NCI-H2107 (cell line): ENCODE data around the gene HIPK2.

Experiments used
- DNase-seq: peaks from one replicate; lab custom pipeline; 2025; lab: John Stamatoyannopoulos, UW

The HIPK2 gene

DNA sequence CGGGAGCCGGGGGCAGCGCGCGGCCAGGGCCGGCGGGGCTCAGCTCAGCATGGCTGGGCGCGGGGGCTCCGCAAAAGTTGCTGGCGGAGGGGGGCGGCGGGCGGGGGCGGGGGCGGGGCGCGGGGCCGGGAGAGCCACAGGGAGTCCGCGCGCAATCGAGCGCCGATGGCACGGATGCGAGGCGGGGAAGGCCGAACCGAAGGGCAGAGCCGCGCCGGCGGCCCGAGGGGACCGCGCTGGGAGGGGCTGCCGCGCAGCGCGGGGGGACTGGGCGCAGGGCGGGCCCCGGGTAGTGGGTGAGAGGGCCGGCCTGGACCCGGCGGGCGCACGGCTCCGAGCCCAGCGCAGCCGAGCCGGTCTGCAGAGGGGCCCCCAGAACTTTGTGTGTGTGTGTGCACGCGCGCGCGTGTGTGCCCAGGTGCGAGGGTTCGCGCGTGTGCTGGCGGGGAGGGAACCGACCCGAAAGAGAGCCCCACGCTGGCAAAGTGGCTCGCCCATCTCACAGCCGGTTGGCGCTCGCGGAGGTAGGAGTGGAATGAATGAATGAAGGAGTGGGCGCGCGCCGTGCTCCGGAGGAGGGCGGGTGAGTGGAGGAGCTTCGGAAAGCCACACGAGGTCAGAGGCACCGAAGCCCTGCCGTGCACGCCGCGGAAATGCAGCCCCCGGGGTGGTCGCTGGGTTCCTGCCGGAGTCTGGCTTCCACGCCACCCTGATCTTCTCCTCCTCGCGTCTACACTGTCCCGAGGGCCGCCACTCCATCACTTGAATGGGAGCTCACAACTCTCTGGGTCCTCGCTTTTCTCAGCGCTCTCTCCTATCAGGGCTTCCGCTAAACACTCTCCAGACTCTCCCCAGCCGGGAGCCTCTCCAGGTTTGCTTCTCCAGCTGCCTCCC, at the start of gene HIPK2:
TSS of gene HIPK2 (minus strand) at position 51 of the 894 bp plus-strand sequence. CDS start 375 bp downstream, outside the sequence.
- DNase-seq: peak; percentile 83

DNA sequence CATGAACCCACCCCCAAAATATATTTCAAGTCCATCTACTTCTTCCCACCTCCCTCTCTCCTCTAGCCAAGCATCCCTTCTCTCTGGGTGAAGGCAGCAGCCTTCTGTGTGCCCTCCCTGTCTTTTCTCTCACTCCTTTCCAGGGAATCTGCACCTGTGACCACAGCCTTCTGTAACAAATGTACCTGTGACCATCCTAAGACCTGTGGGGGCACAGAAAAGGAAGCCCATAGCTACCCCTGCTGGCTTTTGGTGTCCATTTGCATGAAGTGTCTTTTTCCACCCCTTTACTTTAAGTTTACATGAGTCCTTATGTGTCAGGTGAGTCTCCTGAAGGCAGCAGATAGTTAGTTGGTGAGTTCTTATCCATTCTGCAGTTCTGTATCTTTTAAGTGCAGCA, 49.2 kb upstream of the HIPK2 start:
- no peak for DNase-seq

DNA sequence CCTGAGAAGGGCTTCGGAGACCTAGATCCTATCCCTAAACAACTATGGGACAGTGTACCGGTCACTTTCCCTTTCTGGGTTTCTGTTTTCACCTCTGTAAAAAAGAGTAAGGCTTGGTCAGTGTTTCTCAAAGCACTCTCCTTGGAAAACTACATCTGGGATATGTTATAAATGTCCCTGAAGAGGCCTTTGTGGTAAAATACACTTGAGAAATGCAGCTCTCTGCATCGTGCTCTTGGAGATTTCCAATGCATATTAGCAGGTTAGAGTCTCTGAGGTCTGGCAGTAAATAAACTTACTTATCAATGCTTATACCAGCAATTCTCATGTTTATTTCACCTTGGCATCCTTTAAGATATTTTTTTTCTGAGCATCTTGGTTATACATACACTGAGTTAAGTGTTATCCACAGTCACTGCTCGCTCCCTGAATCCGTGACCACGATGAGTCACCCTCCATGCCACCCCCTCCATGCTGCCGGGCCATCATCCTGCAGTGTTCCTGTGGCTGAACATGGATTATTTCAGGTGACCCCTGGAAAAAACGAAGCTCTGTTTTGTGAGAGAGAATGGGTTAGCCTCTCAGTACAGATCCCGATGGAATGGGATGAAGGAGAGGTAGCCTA, 48.0 kb upstream of the HIPK2 start:
- DNase-seq: no peak

DNA sequence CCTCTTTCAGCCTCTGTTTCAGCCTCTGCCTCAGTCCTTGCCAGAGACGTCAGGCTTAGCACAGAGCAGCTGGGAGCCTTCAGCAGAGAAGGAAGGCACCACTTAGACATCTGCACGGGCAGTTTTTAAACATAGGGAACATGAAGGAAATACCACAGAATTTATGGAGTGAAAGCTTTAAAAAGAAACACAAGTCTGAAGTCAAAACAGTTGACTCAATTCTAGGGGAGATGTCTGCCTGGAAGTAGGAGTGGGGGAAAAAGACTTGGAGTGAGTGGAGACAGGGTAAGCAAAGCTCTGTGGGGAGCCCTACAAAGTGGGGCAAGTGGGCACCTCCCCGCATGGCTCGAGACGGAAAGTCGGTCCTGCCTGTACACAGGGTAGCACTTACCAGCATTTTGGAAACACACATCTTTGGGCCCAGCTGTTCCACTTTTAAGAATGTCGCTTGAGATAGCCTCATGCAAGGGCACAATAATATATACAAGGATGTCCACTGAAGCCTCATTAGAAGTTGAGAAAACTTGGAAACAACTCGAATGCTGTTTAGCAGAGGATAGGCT, 46.2 kb upstream of the HIPK2 start:
- no peak for DNase-seq

DNA sequence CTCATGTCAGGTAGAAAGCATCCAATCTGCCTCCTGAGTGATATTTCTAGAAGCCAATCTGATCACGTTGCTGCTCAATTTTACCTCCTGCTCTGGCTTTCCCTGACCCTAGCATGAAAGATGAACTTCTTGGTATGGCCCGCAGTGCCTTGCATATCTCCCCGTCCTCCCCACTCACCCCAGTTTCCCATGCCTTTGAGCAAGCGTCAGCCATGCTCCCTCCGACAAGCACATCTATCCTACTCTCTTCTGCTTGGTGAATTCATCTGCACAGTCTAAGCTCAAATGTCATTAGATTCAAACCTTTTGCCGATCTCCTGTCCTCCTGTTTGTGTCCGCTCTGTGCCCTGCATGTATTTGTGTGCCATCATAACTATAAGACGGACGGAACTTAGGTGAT, 45.1 kb upstream of the HIPK2 start:
- no peak for DNase-seq

DNA sequence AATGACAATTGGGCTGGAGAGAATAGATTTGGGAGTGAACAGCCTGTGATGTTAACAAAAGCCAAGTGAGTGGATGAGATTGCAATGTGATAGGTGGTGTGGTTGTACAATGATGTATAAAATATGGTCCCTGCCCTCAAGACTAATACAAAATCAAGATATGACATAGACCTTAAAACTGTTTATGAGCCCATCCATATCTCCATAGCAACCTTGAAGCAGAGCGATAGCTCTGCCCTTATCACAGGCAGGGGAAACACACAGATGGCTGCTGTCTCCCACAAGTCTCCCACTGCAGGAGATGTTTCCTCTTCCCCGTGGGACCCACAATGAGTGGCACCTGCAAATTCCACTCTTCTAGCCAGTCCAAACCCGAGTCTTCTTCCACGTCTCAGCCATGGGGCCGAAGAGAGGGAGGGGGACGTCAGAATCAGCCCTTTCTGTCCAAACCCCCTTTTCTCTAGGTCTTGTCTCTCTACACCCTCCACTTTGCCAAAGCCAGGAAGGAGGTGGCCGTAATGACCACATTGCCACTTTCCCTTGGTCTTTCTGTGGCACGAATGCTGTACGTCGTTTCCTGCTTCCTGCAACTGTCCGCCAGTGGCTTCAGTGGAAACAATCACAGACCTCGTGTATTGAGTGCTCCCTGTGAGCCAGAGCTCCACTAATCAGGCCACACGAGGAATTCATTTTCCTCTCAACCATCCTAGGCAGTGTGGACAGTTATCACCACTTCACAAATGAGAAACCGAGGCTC, 43.7 kb upstream of the HIPK2 start:
- DNase-seq: no peak

DNA sequence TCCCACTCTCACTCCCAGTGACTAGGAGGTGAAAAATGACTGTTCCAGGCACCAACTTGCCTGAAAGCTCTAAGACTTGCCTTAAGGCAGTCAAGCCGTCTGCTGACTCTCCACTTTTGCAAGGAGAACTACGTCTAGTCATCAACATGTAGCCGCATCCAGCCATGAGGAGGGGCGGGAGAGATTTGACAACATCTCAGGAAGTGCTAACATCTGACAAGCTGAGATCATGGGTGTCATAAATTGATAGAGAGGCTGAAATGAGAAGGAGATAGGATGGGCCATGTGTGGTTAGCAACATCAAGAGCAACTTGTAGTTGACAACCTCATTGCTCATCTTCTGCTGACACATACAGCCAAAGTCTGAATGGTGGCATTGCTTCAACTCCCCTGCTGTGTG, 42.3 kb upstream of the HIPK2 start:
- no peak for DNase-seq

DNA sequence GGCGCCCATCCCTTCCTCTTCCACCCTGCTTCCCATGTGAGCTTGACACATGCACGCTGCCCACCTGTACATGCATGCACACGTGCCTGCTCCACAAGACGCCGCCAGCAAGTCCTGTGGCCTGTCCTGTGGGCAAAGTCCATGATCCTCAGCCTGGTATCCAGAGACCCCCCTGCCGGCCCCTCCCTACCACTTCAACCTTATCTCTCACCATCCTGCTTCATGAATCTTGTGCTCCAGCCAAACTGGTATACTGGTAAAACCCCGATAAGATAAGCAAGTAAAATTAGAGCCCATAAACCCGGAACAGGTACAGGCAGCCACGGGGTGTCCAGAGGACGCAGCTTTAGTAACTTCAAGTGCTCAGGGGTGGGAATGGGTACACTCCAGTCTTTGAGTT, 39.5 kb upstream of the HIPK2 start:
- DNase-seq: no peak

DNA sequence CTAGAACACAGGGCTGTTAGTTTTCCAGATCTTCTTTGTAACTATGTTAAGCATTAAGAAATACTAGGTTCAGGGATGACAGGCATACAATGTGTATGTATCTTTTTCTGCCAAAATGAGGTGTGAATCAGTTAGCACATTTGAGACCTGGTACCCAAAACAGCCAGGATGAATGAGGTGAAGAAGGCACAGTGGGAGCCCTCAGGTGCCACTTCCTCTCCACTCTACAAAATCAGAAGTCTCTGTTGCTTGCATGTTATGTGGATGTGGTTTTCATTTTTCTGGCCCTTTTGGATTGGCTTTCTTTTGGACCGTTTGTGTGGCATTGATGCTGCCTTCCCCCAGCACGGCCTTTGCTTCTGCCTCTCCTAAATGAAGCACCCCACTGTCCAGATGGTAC, 35.9 kb upstream of the HIPK2 start:
- no peak for DNase-seq

DNA sequence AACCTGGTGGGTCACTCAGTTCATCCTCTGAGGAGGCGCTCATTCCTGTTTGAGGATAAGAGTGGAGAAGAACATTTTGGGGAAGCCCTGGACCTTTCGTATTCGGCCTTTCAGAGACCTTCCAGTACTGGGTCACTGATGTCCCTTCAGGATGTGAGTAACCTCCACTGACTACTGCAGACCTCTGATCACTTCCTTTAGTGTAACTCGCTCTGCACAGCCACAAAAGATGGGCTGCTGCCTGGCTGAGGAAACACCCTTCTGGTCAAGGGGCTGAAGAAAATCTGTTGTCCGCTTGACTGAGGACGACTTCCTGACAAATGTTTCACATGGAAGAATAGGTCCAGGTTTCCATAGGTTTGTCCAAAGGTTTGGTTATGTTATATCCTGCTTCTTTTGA, 35.4 kb upstream of the HIPK2 start:
- no peak for DNase-seq

DNA sequence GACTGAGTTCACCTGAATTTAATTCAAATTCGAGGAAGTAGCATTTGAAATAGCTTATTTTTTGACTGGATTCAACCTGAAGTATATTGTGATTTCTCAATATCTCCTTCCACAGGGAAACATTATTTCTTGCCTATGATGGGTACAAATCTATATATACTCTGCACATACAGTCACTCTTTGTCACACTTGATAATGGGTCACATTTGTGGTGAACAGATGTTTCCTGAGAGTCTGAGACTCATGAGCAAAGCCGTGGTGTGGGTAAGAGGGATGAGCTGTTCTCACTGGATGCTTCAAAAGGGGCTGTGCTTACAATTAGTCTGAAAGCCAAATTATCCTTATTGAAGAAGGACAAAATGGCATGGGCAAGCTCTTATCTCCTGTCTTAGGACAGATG, 33.3 kb upstream of the HIPK2 start:
- no peak for DNase-seq

DNA sequence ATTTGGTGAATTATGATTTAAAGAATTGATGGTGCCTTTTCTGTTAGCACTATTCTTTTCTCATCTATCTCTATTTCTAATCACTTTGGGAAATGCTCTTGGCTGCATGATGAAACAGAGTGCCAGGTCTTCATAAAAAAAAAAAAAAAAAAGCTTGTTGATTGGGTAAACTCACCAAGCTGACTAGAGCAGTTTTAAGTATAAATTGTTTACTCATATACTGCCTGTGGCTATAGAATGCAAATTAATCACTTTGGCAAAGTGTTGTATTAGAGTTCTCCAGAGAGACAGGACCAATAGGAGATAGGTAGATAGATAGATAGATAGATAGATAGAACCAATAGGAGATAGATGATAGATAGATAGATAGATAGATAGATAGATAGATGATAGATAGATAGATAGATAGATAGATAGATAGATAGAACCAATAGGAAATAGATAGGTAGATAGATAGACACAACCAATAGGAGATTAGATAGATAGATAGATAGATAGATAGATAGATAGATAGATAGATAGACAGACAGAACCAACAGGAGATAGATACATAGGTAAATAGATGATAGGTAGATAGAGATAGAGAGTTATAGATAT, 31.1 kb upstream of the HIPK2 start:
- DNase-seq: no peak

DNA sequence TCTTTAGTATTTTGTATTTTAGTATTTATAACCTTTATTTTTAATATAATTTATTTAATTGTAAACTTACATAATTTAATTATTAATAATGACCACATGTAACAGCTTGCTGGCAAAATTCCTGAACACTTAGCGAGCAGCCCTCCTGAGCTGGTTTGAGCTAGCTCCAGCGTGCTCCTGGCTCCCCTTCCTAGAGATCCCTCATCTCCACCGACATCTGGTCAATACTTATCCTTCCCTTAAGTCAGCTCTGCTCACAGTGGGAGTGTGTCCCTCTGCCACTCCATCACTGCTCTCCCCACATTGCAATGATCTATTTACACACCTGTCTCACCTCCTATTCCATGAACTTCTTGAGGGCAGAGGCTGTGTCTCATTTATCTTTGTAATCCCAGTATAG, 30.6 kb upstream of the HIPK2 start:
- no peak for DNase-seq

DNA sequence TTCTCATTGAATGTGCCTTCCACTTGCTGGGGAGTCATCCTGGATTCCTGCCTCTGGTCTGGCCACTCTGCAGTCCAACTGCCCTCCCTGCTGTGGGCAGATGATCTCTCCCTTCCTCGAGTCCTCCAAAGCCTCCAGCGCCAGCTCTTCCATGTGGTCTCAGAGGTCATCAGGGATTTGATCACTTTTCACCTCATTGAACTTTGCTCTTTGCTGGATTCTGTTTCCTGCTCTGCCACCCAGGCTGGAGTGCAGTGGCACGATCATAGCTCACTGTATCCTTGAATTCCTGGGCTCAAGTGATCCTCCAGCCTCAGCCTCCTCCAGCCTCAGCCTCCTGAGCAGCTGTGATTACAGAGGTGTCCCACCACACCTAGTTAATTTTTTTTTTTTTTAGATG, 29.2 kb upstream of the HIPK2 start:
- DNase-seq: no peak

DNA sequence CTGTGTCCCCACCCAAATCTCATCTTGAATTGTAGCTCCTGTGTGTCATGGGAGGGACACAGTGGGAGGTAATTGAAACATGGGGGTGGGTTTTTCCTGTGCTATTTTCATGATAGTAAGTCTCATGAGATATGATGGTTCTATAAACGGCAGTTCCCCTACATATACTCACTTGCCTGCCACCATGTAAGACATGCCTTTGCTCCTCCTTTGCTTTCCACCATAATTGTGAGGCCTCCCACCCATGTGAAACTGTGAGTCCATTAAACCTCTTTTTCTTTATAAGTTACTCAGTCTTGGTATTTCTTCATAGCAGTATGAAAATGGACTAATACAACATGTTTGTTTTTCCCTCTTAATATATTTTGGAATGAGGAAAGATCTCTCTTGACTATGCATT, 26.8 kb upstream of the HIPK2 start:
- DNase-seq: no peak

DNA sequence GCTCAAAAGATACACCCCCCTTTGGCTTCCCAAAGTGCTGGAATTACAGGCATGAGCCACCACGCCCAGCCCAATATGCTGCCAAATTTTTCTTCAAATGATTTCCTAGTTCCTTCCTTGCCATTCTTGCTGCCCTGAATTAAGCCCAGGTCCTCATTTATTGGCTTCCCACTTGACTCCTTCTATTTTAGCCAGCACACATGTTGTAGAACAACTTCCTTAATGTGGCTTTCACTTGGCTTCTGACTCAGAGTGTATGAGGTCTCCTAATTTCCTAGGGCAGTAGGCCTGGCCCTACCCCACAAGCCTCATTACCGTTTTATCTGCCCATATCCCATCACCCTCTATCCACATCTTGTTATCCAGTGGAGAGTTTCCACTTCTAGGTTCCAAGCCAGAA, 21.8 kb upstream of the HIPK2 start:
- DNase-seq: no peak

DNA sequence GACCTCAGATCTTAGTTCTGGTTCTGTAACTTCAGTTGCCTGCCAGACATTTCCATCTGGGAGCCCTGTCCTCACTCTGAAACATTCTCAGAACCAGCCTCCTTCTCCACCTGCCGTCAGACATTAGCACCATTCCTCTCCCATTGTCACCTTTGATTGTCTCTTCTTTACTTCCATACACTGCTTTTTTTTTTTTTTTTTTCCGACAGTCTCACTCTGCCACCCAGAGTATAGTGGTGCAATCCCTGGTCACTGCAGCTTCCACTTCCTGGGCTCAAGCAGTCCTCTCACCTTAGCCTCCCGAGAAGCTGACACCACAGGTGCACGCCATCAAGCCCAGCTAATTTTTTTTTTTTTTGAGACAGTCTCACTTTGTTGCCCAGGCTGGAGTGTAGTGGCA, 21.1 kb upstream of the HIPK2 start:
- DNase-seq: no peak

DNA sequence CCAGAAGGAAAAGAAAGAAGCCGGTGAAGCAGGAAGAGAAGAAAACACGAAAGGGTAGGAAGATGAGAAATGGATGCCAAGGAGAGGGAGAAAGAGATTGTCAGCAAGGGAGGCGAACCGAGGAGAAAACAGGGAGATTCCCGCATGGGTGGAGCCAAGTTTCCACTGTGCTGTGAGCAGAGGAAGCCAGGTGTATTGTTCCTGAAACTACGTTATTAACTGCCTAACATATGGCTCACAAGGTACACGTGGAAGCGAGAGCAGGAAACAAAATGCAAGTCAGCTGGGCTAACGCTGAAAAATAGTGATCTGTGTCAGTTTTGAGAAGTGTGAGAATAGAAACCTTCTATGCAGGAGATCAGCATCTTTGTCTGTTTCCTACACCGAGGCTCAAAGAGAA, 20.4 kb upstream of the HIPK2 start:
- DNase-seq: no peak

DNA sequence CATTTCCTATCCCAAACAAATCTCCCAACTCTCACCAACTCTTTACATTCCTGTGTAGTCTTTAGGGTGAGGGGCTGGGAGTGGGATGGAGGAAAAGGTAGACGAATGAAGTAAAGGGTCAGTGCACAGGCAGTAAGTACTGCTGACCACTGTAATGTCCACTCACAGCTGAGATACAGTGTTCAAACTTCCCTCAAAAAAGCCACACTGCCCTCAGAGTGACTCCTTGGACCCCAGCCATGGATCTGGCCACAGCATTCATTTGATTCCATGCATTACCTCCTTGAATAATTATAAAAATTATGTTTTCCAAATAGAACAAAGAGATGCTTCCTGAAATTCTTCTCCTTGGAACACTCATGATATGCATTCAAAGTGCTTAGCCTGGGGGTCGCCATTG, 19.8 kb upstream of the HIPK2 start:
- no peak for DNase-seq

DNA sequence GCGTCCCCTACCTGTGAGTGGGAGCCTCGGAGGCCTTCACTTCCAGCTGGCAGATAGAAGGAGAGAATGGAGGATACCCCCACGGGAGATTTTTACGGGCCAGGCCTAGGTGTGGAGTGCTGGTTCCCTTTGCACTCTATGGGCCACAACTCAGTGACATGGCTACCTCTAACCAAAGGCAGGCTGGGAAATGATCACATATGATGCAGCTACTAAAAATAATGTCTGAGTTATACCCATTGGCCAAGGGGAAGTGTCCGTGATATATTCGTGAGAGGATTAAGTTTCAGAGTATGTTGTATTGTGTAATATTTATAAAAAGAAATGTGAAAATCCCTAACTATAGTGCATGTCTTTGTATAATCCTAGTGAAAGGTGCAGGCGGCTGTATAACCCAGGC, 13.5 kb upstream of the HIPK2 start:
- no peak for DNase-seq

DNA sequence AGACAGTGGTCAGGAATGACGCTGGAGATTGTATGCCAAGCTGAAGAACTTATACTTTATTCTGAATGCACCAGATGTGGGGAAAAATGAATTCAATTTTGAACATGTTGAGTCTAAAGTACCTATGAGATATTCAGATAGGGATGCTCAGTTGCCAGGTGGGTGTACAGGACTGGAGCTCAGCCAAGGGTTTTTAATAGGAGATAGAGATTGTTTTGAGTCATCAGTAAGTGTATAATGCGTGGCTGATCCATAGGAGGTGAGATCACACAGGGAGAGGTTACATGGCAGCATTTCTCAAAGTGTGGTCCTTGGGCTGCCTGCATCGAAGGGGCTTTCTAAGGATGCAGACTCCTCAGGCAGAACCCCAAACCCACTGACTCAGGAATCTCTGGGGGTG, 6.8 kb upstream of the HIPK2 start:
- DNase-seq: no peak

DNA sequence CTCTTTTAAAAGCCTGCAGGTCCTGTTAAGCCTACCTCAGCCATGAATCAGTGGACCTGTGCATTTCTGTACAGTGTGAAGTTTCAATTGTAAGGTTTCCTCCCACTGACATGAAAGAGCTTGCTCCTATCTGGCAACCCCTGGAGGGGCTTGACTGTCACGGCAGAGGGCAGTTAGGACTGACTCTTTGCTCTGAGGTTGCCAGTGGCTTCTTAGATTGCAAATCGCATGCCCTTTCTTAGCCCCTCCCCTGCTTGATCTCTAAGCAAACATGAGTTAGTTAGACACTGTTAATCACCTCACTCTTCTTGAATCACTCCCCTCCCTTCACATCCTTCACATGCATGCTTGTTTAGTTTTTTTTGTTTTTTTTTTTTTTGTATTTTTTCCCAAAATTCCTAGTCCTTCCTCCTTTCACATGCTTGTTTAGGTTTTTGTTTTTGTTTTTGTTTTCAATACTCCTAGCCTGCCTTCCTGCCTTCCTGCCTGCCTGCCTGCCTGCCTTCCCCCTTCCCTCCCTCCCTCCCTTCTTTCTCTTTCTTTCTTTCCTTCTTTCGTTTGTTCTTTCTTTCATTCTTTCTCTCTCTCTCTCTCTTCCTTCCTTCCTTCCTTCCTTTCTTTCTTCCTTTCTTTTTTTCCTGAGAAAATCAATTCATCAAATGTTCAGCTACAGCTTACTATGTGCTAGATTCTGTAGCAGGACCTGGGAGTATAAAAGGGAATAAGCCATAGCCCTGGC, 6.0 kb upstream of the HIPK2 start:
- DNase-seq: no peak
